ENCODE measurements around the gene TMEM207.

DNA sequence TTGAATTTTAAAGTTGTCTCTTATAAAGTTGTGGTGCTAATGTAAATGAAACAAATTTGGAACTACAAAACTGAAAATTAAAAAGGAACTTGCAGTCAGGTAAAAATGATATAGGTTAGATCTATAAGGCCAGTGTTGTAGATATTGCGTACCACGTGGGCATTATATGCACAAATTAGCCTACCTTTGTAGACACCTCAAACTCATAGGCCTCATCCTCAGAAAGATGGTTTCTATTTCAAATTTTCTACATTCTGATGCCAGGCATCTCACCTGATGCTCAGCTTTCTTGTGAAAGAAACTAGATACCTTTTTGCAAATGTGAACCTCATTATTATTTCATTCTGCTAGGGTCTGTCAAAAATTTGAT lies 25.6 kb downstream of the TMEM207 start:
- TF ChIP-seq, protein P1, sequence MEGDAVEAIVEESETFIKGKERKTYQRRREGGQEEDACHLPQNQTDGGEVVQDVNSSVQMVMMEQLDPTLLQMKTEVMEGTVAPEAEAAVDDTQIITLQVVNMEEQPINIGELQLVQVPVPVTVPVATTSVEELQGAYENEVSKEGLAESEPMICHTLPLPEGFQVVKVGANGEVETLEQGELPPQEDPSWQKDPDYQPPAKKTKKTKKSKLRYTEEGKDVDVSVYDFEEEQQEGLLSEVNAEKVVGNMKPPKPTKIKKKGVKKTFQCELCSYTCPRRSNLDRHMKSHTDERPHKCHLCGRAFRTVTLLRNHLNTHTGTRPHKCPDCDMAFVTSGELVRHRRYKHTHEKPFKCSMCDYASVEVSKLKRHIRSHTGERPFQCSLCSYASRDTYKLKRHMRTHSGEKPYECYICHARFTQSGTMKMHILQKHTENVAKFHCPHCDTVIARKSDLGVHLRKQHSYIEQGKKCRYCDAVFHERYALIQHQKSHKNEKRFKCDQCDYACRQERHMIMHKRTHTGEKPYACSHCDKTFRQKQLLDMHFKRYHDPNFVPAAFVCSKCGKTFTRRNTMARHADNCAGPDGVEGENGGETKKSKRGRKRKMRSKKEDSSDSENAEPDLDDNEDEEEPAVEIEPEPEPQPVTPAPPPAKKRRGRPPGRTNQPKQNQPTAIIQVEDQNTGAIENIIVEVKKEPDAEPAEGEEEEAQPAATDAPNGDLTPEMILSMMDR (IDR thresholded peaks at IDR 0.05), result no peak
- TF ChIP-seq EZH2 (IDR thresholded peaks at IDR 0.05), result no peak
- TF ChIP-seq EZH2phosphoT487 (IDR thresholded peaks at IDR 0.05), result no peak

All from neural progenitor cell (in vitro differentiated cells).